ENCODE measurements around the gene EP400.

Gene EP400

GRCh38 chr12:132056951-132057350 lies 107.2 kb downstream of the EP400 start:
- H3K4me1 Mint-ChIP-seq = peaks cover 33% of the 10 kb centered on the region
- H3K4me3 Mint-ChIP-seq = no peak overlapping the region
- peaks cover 78% of the 10 kb centered on the region for H3K36me3 Mint-ChIP-seq
- H3K27ac Mint-ChIP-seq = peak overlapping the region; percentile 56
- no peaks in the 10 kb centered on the region for H3K27me3 Mint-ChIP-seq
- peak; percentile 89 for ATAC-seq
- H3K9me3 Mint-ChIP-seq = no peaks in the 10 kb centered on the region

- ATAC-seq = no peak
- Mint-ChIP-seq H3K27ac (no peak overlapping the region), H3K36me3 (peaks cover 76% of the 10 kb centered on the region), H3K4me1 (peaks cover 33% of the 10 kb centered on the region), H3K4me3 (no peak overlapping the region), H3K9me3 (no peaks in the 10 kb centered on the region), H3K27me3 (no peaks in the 10 kb centered on the region)
Measured at GRCh38 chr12:132057691-132058090, 107.9 kb downstream of the EP400 start.

- ATAC-seq = no peak
- Mint-ChIP-seq H3K27me3 (no peaks in the 10 kb centered on the region), H3K4me1 (peaks cover 48% of the 10 kb centered on the region), H3K9me3 (no peaks in the 10 kb centered on the region), H3K27ac (no peak overlapping the region), H3K36me3 (peaks cover 75% of the 10 kb centered on the region), H3K4me3 (no peak overlapping the region)
Measured at GRCh38 chr12:132061197-132061596, 111.5 kb downstream of the EP400 start.

- no peak for ATAC-seq
- Mint-ChIP-seq H3K27ac (no peak overlapping the region), H3K9me3 (no peaks in the 10 kb centered on the region), H3K4me1 (peaks cover 48% of the 10 kb centered on the region), H3K4me3 (no peak overlapping the region), H3K27me3 (no peaks in the 10 kb centered on the region), H3K36me3 (peaks cover 78% of the 10 kb centered on the region)
Measured at GRCh38 chr12:132061641-132062430, 112.1 kb downstream of the EP400 start.

GRCh38 chr12:132062481-132062880 lies 112.7 kb downstream of the EP400 start:
- peaks cover 77% of the 10 kb centered on the region for H3K36me3 Mint-ChIP-seq
- H3K4me3 Mint-ChIP-seq = no peak overlapping the region
- no peaks in the 10 kb centered on the region for H3K27me3 Mint-ChIP-seq
- ATAC-seq = no peak
- H3K27ac Mint-ChIP-seq = no peak overlapping the region
- no peaks in the 10 kb centered on the region for H3K9me3 Mint-ChIP-seq
- peaks cover 48% of the 10 kb centered on the region for H3K4me1 Mint-ChIP-seq

- Mint-ChIP-seq H3K27me3 (no peaks in the 10 kb centered on the region), H3K9me3 (no peaks in the 10 kb centered on the region), H3K27ac (no peak overlapping the region), H3K36me3 (peaks cover 73% of the 10 kb centered on the region), H3K4me1 (peaks cover 49% of the 10 kb centered on the region), H3K4me3 (no peak overlapping the region)
- no peak for ATAC-seq
Measured at GRCh38 chr12:132063491-132063890, 113.7 kb downstream of the EP400 start.

- H3K27me3 Mint-ChIP-seq = no peaks in the 10 kb centered on the region
- H3K27ac Mint-ChIP-seq = peak overlapping the region; percentile 47
- no peak overlapping the region for H3K4me3 Mint-ChIP-seq
- ATAC-seq = peak; percentile 37
- H3K4me1 Mint-ChIP-seq = peaks cover 61% of the 10 kb centered on the region
- H3K9me3 Mint-ChIP-seq = no peaks in the 10 kb centered on the region
- H3K36me3 Mint-ChIP-seq = peaks cover 68% of the 10 kb centered on the region
Measured at GRCh38 chr12:132064631-132065030, 114.9 kb downstream of the EP400 start.

GRCh38 chr12:132065203-132065602 lies 115.5 kb downstream of the EP400 start:
- Mint-ChIP-seq H3K9me3 (no peaks in the 10 kb centered on the region), H3K36me3 (peaks cover 68% of the 10 kb centered on the region), H3K4me3 (no peak overlapping the region), H3K27ac (peak overlapping the region; percentile 47), H3K4me1 (peaks cover 66% of the 10 kb centered on the region), H3K27me3 (no peaks in the 10 kb centered on the region)
- no peak for ATAC-seq

- no peaks in the 10 kb centered on the region for H3K9me3 Mint-ChIP-seq
- peaks cover 72% of the 10 kb centered on the region for H3K4me1 Mint-ChIP-seq
- H3K27ac Mint-ChIP-seq = peak overlapping the region; percentile 78
- no peaks in the 10 kb centered on the region for H3K27me3 Mint-ChIP-seq
- ATAC-seq = no peak
- H3K4me3 Mint-ChIP-seq = peak overlapping the region; percentile 73
- peaks cover 62% of the 10 kb centered on the region for H3K36me3 Mint-ChIP-seq
Measured at GRCh38 chr12:132065609-132066344, 116.0 kb downstream of the EP400 start.

GRCh38 chr12:132066345-132066685 lies 116.6 kb downstream of the EP400 start:
- Mint-ChIP-seq H3K4me1 (peaks cover 78% of the 10 kb centered on the region), H3K27ac (peak overlapping the region; percentile 78), H3K4me3 (peak overlapping the region; percentile 73), H3K9me3 (no peaks in the 10 kb centered on the region), H3K27me3 (no peaks in the 10 kb centered on the region), H3K36me3 (peaks cover 57% of the 10 kb centered on the region)
- peak; percentile 40 for ATAC-seq

- Mint-ChIP-seq H3K27me3 (no peaks in the 10 kb centered on the region), H3K36me3 (peaks cover 52% of the 10 kb centered on the region), H3K27ac (peak overlapping the region; percentile 78), H3K9me3 (no peaks in the 10 kb centered on the region), H3K4me1 (peaks cover 82% of the 10 kb centered on the region), H3K4me3 (peak overlapping the region; percentile 73)
- no peak for ATAC-seq
Measured at GRCh38 chr12:132066749-132067148, 117.0 kb downstream of the EP400 start.

- H3K27ac Mint-ChIP-seq = no peak overlapping the region
- H3K4me3 Mint-ChIP-seq = no peak overlapping the region
- no peaks in the 10 kb centered on the region for H3K27me3 Mint-ChIP-seq
- no peak for ATAC-seq
- H3K36me3 Mint-ChIP-seq = peaks cover 52% of the 10 kb centered on the region
- H3K4me1 Mint-ChIP-seq = peaks cover 86% of the 10 kb centered on the region
- no peaks in the 10 kb centered on the region for H3K9me3 Mint-ChIP-seq
Measured at GRCh38 chr12:132067182-132067581, 117.4 kb downstream of the EP400 start.

- Mint-ChIP-seq H3K27ac (no peak overlapping the region), H3K27me3 (no peaks in the 10 kb centered on the region), H3K4me1 (peaks cover 97% of the 10 kb centered on the region), H3K36me3 (peaks cover 48% of the 10 kb centered on the region), H3K4me3 (no peak overlapping the region), H3K9me3 (no peaks in the 10 kb centered on the region)
- no peak for ATAC-seq
Measured at GRCh38 chr12:132068250-132068649, 118.5 kb downstream of the EP400 start.

GRCh38 chr12:132069336-132069985 lies 119.7 kb downstream of the EP400 start:
- H3K27me3 Mint-ChIP-seq = no peaks in the 10 kb centered on the region
- no peak for ATAC-seq
- H3K4me3 Mint-ChIP-seq = no peak overlapping the region
- H3K4me1 Mint-ChIP-seq = peaks cover 95% of the 10 kb centered on the region
- H3K36me3 Mint-ChIP-seq = peaks cover 45% of the 10 kb centered on the region
- peak overlapping the region; percentile 86 for H3K27ac Mint-ChIP-seq
- H3K9me3 Mint-ChIP-seq = no peaks in the 10 kb centered on the region

GRCh38 chr12:132070298-132070697 lies 120.6 kb downstream of the EP400 start:
- H3K36me3 Mint-ChIP-seq = peaks cover 46% of the 10 kb centered on the region
- H3K9me3 Mint-ChIP-seq = no peaks in the 10 kb centered on the region
- no peaks in the 10 kb centered on the region for H3K27me3 Mint-ChIP-seq
- peak overlapping the region; percentile 86 for H3K27ac Mint-ChIP-seq
- peaks cover 91% of the 10 kb centered on the region for H3K4me1 Mint-ChIP-seq
- H3K4me3 Mint-ChIP-seq = peak overlapping the region; percentile 33
- ATAC-seq = no peak
